Esophagus mucosa (tissue), 1 donor: Measurements from ENCODE around the gene SDSL. TPM values are rescaled to one million over a fixed set of nuclear protein-coding genes. Genes with fewer than 3 reads are reported as not detected.

ENCODE experiments used
- ATAC-seq: fragments of 200-7000 bp; cut with Tn5 transposase; one replicate; pipeline ENCODE4 v1.9.1; 2020
- total RNA-seq: library from RNA; stranded (reverse); gene quantifications from one replicate; pipeline ENCODE4 v1.2.4, GENCODE V29; 2023
- donor health status: DM: yes; HTN: yes; CAD: no.

SDSL gene
- total RNA-seq, 1 donor from 2014 or later, result 2.3 TPM

- no peak for ATAC-seq
Observed at GRCh38 chr12:113396828-113397496, 25.2 kb upstream of the SDSL start.

GRCh38 chr12:113397497-113398197 lies 24.5 kb upstream of the SDSL start:
- no peak for ATAC-seq

DNA sequence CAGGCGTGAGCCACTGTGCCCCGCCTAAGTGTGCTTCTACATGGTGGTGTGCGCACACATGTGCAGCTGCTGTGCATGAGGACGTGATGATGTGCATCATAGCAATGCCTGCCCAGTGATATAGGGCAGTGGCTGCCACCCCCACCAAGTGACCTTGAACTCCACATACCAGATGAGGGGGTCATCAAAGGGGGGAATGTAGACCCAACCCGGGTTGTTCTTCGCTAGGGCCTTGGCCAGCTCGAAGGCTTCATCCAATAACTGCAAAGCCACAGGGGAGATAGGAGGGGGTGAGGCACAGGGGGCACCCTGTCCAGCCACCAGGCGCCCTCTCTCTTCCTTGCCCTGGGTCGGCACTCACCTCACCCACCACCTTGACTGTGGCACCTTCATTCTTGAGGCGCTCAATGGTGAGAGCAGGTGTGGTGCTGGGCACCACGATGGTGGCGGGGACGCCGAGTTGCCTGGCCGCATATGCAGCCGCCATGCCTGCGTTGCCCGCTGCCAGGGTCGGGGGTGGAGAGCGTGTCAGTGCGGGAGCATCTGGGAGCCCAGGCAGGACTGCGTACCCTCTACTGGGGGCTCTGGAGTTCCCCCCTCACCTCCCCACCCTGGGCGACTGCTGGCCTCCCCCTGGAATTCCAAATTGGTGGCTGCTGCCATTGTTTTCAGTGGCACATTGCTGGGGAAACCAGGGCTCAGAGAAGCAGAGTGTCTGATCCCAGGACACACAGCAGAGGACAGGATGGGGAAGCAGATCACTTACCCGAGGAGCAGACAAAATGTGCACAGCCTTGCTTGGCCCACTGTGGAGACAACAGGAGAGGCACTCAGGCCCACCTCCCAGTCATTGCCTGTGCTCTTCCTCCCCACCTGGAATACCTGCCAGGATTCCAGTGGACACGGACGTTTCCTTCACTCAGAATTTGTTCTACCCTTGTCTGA lies 23.6 kb upstream of the SDSL start:
- peak; percentile 17 for ATAC-seq

DNA sequence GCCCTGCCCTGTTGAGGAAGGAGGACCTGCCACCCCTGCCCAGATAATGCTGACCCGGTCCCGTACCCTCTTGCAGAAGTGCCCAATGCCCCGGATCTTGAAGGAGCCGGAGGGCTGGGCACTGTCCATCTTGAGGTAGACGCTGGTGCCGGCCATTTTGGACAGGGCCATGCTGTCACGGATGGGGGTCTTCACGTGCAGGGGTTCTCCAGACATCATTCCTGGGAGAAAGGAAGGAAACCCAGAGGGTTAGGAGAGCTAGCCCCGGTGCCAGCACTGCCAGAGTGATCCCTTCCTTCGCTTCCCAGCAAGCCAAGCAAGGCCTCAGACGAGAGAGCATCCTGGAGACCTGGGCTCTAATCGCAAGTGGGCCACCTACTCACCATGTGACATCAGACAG lies 22.7 kb upstream of the SDSL start:
- no peak for ATAC-seq

GRCh38 chr12:113400362-113400761 lies 21.8 kb upstream of the SDSL start:
- no peak for ATAC-seq

- ATAC-seq, result no peak
Observed at GRCh38 chr12:113401066-113402000, 20.8 kb upstream of the SDSL start.

GRCh38 chr12:113402586-113403260 lies 19.5 kb upstream of the SDSL start:
- ATAC-seq, result no peak

GRCh38 chr12:113403435-113404415 lies 18.5 kb upstream of the SDSL start, which contains the start of gene SDS:
TSS of gene SDS (minus strand) at chr12:113403887. CDS start at chr12:113399708, 4,179 bp downstream.
- no peak for ATAC-seq

DNA sequence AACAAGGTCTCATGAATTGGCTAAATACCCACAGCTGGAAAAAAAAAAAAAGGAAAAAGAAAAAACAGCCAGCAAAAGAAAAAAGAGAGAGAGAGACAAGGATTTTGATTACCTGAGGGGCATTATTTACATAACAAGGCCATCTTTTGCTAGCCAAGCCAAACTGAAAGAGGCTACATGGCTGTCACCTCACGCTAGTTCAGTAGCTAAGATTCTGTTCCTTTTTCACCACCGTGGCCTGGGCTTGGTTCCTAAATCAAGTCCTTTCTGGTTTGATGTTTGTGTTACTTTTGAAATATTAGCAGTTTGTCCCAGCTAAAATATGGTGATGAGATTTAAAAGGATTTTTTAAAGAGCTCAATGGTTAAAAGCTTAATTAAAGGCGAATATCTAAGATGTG lies 16.5 kb upstream of the SDSL start:
- no peak for ATAC-seq

DNA sequence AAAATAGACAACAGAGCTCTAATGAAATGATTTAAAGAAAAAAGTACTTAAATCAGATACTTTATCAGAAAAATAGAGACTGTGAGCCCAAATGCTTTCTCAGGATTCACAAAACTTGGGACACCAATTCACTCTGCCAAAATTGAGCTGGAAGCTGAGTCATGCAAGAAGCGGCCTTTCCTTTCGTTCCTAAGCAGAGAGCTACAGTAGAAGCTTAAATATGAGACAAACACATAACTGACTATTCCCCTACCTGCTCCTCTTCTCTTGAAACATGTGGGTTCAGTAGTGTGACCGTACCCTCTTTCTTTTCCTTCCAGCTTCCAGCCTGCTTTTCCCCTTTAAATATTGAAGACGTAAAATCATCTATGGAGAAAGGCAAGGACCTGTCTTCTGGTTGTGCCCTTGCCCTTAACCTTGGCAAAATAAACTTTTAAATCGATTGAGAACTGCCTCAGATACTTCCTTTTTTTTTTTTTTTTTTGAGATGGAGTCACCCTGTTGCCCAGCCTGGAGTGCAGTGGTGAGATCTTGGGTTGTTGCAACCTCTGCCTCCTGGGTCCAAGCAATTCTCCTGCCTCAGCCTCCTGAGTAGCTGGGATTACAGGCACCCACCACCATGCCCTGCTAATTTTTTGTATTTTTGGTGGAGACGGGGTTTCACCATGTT lies 14.1 kb upstream of the SDSL start:
- ATAC-seq, result no peak

- ATAC-seq, result no peak
Observed at GRCh38 chr12:113408756-113409298, 13.4 kb upstream of the SDSL start.

GRCh38 chr12:113409462-113410124 lies 12.6 kb upstream of the SDSL start:
- ATAC-seq, result no peak

DNA sequence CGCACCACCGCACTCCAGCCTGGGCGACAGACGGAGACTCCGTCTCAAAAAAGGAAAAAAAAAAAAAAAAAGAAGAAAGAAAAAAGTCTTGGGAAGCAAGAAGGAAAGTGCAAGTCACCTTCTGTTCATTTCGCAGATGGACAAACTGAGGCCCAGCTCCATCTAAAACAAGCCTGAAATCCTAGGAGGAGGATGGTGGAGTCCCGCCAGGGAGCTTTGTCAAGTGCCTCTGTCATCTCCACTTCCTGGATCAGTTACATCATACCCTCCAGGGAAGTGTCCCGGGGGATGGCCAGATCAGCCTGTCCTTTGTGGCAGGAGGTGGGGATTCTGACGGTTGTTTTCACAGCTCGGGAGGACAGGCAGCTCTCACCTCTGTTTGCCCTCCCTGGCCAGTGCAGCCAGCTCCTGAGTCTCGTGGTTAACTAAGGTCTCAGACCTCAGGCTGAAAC lies 8.7 kb upstream of the SDSL start:
- peak; percentile 19 for ATAC-seq

DNA sequence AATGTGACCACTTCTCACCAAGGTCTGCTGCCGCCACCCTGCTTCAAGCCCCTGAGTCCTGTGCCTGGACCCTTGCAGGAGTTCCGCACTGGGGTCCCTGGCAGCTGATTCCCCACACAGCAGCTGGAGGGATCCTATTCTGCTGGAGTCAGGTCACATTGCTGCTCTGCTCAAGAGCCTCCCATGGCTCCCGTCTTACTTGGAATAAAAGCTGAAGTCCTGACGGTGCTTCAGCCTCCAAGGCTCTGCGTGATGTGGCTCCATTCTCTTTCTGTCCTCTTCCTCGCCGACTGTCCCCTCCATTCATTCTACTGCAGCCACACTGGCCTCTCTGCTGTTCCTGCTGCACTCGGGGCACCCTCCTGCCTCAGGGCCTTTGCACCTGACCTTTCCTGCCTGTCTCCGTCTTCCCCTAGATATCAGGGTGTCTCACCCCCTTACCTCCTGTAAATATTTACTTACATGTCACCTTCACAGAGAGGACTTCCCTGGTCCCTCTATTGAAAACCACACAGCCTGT lies 7.6 kb upstream of the SDSL start:
- no peak for ATAC-seq

DNA sequence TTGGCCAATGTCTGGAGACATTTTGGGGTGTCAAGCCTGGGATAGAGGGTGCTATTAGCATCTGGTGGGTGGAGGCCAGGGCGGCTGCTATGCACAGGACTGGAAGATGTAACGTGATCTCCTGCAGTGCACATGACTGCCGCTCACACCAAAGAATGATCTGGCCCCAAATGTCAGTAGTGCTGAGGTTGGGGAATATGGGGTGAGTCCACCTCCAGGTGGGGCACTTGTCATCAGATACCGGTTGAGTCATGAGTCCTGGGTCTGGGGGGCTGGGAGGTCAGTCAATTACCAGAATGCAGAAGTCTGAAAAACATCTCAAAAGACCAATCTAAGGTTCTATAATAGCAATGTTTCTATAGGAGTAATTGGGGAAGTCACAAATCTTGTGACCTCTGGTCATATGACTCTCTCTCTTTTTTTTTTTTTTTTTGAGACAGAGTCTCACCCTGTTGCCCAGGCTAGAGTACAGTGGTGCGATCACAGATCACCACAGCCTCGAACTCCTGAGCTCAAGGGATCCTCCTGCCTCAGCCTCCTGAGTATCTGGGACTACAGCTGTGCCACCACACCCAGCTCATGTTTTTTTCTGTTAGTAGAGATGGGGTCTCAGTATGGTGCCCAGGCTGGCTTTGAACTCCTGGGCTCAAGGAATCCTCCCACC lies 6.0 kb upstream of the SDSL start:
- peak; percentile 10 for ATAC-seq

DNA sequence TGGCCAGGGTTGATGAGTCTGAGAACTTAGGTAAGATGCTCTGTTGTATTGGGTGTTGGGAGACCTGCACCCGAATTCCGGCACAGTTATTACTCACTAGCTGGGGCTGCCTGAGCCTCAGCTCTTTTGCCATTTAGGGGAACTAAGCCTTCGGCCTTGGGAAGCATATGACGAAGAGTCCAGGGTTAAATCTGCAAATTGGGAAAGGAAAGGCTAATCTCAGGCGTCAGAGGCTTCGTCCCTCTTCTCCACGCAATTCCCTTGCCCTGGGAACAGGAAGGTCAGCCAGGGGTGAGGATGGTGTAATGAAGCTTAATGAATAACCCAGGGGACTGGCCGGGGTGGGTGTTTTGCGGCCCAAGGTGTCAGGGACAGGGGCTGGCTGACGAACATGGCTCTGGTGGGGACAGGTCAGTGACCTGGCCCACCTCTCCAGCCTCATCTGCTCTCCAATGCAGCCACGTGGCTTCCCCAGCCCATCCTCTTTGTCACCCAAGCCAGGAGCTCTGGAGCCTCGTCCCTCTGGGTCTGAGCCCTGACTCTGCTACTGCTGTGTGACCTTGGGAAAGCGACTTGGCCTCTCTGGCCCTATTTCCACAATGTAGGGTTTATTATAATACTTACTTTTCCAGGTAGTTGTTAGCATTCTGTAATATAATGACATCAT lies 3.8 kb upstream of the SDSL start:
- ATAC-seq, result no peak

DNA sequence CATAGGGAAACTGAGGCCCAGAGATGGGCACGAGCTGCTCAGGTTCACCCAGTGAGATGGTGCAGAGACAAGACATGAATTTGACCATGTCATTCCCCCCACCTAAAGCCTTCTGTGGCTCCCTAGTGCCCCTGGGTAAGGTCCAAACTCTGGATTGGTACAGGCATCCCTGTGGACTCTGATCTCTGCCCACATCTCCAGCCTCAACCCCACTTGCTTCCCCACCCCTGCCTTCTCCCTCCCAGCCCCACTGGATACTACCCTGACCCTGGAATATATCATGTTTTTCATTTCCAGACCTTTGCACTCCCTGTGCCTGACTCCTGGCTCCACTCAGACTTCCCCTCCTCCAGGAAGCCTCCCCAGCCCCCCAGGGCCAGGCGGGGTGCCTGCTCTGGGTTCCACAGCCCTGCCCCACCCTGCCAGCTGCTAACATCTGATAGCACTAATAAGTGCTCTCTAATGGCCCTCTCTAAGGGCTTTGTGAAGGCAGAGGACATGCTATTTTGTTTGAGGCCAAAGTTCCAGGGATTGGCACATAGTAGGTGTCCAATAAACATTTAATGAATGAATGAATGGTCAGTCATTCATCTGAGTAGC lies 1.1 kb upstream of the SDSL start:
- no peak for ATAC-seq
